Left lobe of liver (tissue), 2 donors: ENCODE measurements around the gene TTC4. TPM values are rescaled to one million over a fixed set of nuclear protein-coding genes. Genes with fewer than 3 reads are reported as not detected.

Source experiments
- ATAC-seq: fragments of 200-7000 bp; cut with Tn5 transposase; one replicate; pipeline ENCODE4 v1.9.1; 2020; ENCODE audit warnings: mild to moderate bottlenecking, moderate library complexity
- DNase-seq: peaks from one replicate; pipeline ENCODE4 v3.0.0-alpha.2; 2020; ENCODE audit warnings: low spot score
- total RNA-seq: library from RNA; stranded (reverse); gene quantifications from one replicate; pipeline ENCODE4 v1.2.1, GENCODE V29; 2021
- donor health status: DM: no; HTN: no; CAD: no; lungs with moderate emphysema.
- donor health status: DM: no; HTN: yes; CAD: no.

TTC4 gene
- total RNA-seq = 8.3 TPM

GRCh38 chr1:54715493-54716298 lies at the start of gene TTC4:
Gene TTC4 (plus strand): TSS chr1:54715861. CDS start chr1:54715909, 48 bp downstream.
- DNase-seq (peak; percentile 87), ATAC-seq (peak; percentile 100)

- DNase-seq (no peak), ATAC-seq (no peak)
Observed at GRCh38 chr1:54666333-54666732, 49.3 kb upstream of the TTC4 start.

- ATAC-seq = no peak
- no peak for DNase-seq
Observed at GRCh38 chr1:54667797-54668196, 47.9 kb upstream of the TTC4 start.

GRCh38 chr1:54668567-54668966 lies 47.1 kb upstream of the TTC4 start:
- DNase-seq = no peak
- ATAC-seq = no peak

GRCh38 chr1:54671985-54672608 lies 43.6 kb upstream of the TTC4 start:
- ATAC-seq = peak; percentile 96
- peak; percentile 62 for DNase-seq

GRCh38 chr1:54678776-54679643 lies 36.7 kb upstream of the TTC4 start:
- DNase-seq (no peak), ATAC-seq (no peak)

- ATAC-seq (no peak), DNase-seq (no peak)
Observed at GRCh38 chr1:54679706-54680105, 36.0 kb upstream of the TTC4 start.

- ATAC-seq (no peak), DNase-seq (no peak)
Observed at GRCh38 chr1:54680387-54680786, 35.3 kb upstream of the TTC4 start.

- ATAC-seq (no peak), DNase-seq (no peak)
Observed at GRCh38 chr1:54681358-54681757, 34.3 kb upstream of the TTC4 start.

- ATAC-seq = no peak
Observed at GRCh38 chr1:54683453-54683852, 32.2 kb upstream of the TTC4 start.

GRCh38 chr1:54685335-54685905 lies 30.2 kb upstream of the TTC4 start:
- ATAC-seq (peak; percentile 87), DNase-seq (peak; percentile 49)

More at GRCh38 chr1:54683453-54683852, 32.2 kb upstream of the TTC4 start:
- DNase-seq = no peak

- ATAC-seq = no peak
- DNase-seq = no peak
Observed at GRCh38 chr1:54686155-54686554, 29.5 kb upstream of the TTC4 start.

GRCh38 chr1:54694771-54695170 lies 20.9 kb upstream of the TTC4 start:
- ATAC-seq (no peak), DNase-seq (no peak)

GRCh38 chr1:54695221-54695620 lies 20.4 kb upstream of the TTC4 start:
- ATAC-seq (no peak), DNase-seq (no peak)

- no peak for DNase-seq
Observed at GRCh38 chr1:54695764-54696163, 19.9 kb upstream of the TTC4 start.

GRCh38 chr1:54696262-54696661 lies 19.4 kb upstream of the TTC4 start:
- no peak for ATAC-seq

More at GRCh38 chr1:54695764-54696163, 19.9 kb upstream of the TTC4 start:
- no peak for ATAC-seq

GRCh38 chr1:54697896-54698295 lies 17.8 kb upstream of the TTC4 start:
- no peak for DNase-seq
- ATAC-seq = no peak

More at GRCh38 chr1:54696262-54696661, 19.4 kb upstream of the TTC4 start:
- no peak for DNase-seq

- DNase-seq (no peak), ATAC-seq (no peak)
Observed at GRCh38 chr1:54698346-54698745, 17.3 kb upstream of the TTC4 start.

GRCh38 chr1:54699936-54700525 lies 15.6 kb upstream of the TTC4 start:
- ATAC-seq = no peak

GRCh38 chr1:54701066-54701465 lies 14.6 kb upstream of the TTC4 start:
- no peak for DNase-seq
- no peak for ATAC-seq

More at GRCh38 chr1:54699936-54700525, 15.6 kb upstream of the TTC4 start:
- no peak for DNase-seq

GRCh38 chr1:54701996-54702395 lies 13.7 kb upstream of the TTC4 start:
- no peak for ATAC-seq
- DNase-seq = peak; percentile 26
